ENCODE measurements around the gene MFSD11. TPM values are rescaled to one million over a fixed set of nuclear protein-coding genes. Genes with fewer than 3 reads are reported as not detected.

Gene MFSD11
- total and polyA plus RNA-seq, 2 of the 8 experiments (the other 6 are each of a cell fraction or from before 2014, with no cell fraction given) = 17.7 to 19.8 TPM

DNA sequence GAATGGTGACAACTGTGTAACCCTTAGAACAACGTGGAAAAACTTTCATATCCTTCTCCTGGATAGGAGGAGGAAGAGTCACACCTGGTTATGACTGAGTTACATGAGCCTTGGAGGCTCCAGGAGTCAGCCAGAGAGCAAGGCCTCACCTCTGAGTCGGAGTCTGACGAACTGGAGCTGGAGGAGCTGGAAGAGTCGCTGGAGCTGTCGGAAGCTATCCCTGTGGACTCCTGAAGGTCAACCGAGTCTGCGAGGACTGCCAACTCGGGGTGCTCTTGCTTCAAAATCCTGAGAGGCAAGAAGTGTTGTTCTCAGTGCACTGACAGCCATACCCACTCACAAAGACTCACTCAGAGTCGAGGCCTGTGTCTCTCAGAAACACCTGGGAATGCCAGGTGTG lies 17.7 kb upstream of the MFSD11 start:
- H3K36me3 ChIP-seq (ENCODE audit: control insufficient read depth in 2 of 4, insufficient read depth in 4 of 4, low read length in 3 of 4) = peaks cover 11 to 66% (median 44%) of the 10 kb centered on the region in 4 experiments
- H2BK12ac ChIP-seq (ENCODE audit: low read depth, low read length) = no peak overlapping the region
- H4K91ac ChIP-seq (replicated peaks; ENCODE audit: insufficient read length, low read length) = no peak overlapping the region
- peaks cover 0 to 3% of the 10 kb centered on the region in 2 experiments; a peak in 1 of 4 replicates for H3K79me2 ChIP-seq (ENCODE audit: control insufficient read depth in 1 of 2, insufficient read depth in 2 of 2, low read length in 2 of 2)
- 88% methylated on average over 9 of the region's 9 CpGs; no CpG with 5 or more reads in 1 of the 2 experiments for WGBS, 2 experiments (ENCODE audit: extremely low coverage in 1 of 2, insufficient coverage in 1 of 2, insufficient read length in 1 of 2, insufficient replicate concordance in 2 of 2, low coverage in 1 of 2, low lambda C conversion rate in 2 of 2, missing lambda C conversion rate in 1 of 2)
- no peaks in the 10 kb centered on the region for H3K79me1 ChIP-seq (ENCODE audit: low read depth, low read length)
- H3K9ac ChIP-seq (replicated peaks in 1 of 4; ENCODE audit: extremely low read depth in 1 of 4, low read depth in 3 of 4, low read length in 3 of 4) = no peak overlapping the region
- no peak overlapping the region for H3K14ac ChIP-seq (ENCODE audit: insufficient read length)
- peaks cover 0 to 4% of the 10 kb centered on the region in 2 experiments for H4K20me1 ChIP-seq (replicated peaks in 1 of 2; ENCODE audit: control insufficient read depth in 1 of 2, insufficient read depth in 2 of 2, low read length in 2 of 2)
- no peak overlapping the region for H2AFZ ChIP-seq (ENCODE audit: low read length)
- no peak overlapping the region for H2BK20ac ChIP-seq (ENCODE audit: low read length)
- CTCF ChIA-PET (ENCODE audit: partially characterized antibody) = interaction anchor here (1.7 to 10.2 kb wide), 3 partner anchors 9 to 34 kb away, joined by 4 to 155 read pairs (median 21); partner anchors contain the start of gene MXRA7
- no peak overlapping the region for H2BK15ac ChIP-seq (ENCODE audit: low read length)
- no peak overlapping the region for H4K8ac ChIP-seq (ENCODE audit: extremely low read depth, insufficient read depth, low read length)
- H3K56ac ChIP-seq (replicated peaks; ENCODE audit: insufficient read length, low read depth, low read length) = no peak overlapping the region
- H3K27ac ChIP-seq (ENCODE audit: low read depth, low read length) = no peak overlapping the region
- H3K23me2 ChIP-seq (ENCODE audit: low read depth, low read length) = no peaks in the 10 kb centered on the region
- FAIRE-seq (no peak), DNase-seq (ENCODE audit: low read depth in 1 of 2, low spot score in 2 of 2) (no peak)
- no peaks in the 10 kb centered on the region for H3K9me3 ChIP-seq (ENCODE audit: insufficient read depth in 2 of 2, low read depth in 1 of 2, low read length in 1 of 2)
- no peak overlapping the region for H2BK5ac ChIP-seq (ENCODE audit: low read depth, low read length)
- H3K4me3 ChIP-seq (ENCODE audit: extremely low read depth in 1 of 4, insufficient read depth in 2 of 4, low read depth in 3 of 4, low read length in 4 of 4) = no peak overlapping the region
- no peaks in the 10 kb centered on the region for H3K27me3 ChIP-seq (replicated peaks in 1 of 4; ENCODE audit: control insufficient read depth in 3 of 4, extremely low read depth in 1 of 4, insufficient read depth in 3 of 4, low read length in 3 of 4)
- POLR2A ChIA-PET (ENCODE audit: partially characterized antibody) = interaction anchor here (1.0 to 1.3 kb wide), 2 partner anchors 8 to 12 kb away, joined by 3 to 8 read pairs; no protein-coding TSS in a partner anchor
- no peak overlapping the region for H3K18ac ChIP-seq (ENCODE audit: extremely low read depth, low read length)
- H4K5ac ChIP-seq (ENCODE audit: insufficient read length, low read depth, low read length) = no peak overlapping the region
- H3K23ac ChIP-seq (ENCODE audit: insufficient read length) = no peak overlapping the region
- no peak overlapping the region for H3K4ac ChIP-seq (replicated peaks; ENCODE audit: insufficient read length, low read depth, low read length)
- H3K4me2 ChIP-seq (ENCODE audit: insufficient read depth in 1 of 2, low read depth in 2 of 2, low read length in 2 of 2) = no peak overlapping the region
- no peaks in the 10 kb centered on the region; a peak in 1 of 7 replicates for H3K4me1 ChIP-seq (replicated peaks in 1 of 4; ENCODE audit: control insufficient read depth in 3 of 4, insufficient read depth in 4 of 4, low read length in 3 of 4)
- H2AK5ac ChIP-seq (ENCODE audit: low read depth, low read length) = no peak overlapping the region
- no peak overlapping the region for H2BK120ac ChIP-seq (replicated peaks; ENCODE audit: low read depth, low read length)
- TF ChIP-seq YY1 (IDR thresholded peaks at IDR 0.05; ENCODE audit: low read depth, low read length) (no peak), NANOG (IDR thresholded peaks at IDR 0.05; ENCODE audit: insufficient read depth, low read depth, low read length, poor library complexity, severe bottlenecking) (no peak), SRF (IDR thresholded peaks at IDR 0.05; ENCODE audit: low read depth, low read length) (no peak), KDM5A (IDR thresholded peaks at IDR 0.05; ENCODE audit: low read length) (no peak), POLR2A (IDR thresholded peaks at IDR 0.05; ENCODE audit: control extremely low read depth in 1 of 2, low read depth in 2 of 2, low read length in 2 of 2) (no peak), FOSL1 (IDR thresholded peaks at IDR 0.05; ENCODE audit: insufficient read depth, low read depth, low read length) (no peak), CHD2 (IDR thresholded peaks at IDR 0.05; ENCODE audit: low read length) (no peak), RNF2 (IDR thresholded peaks at IDR 0.05; ENCODE audit: borderline replicate concordance, low read depth, low read length, missing control alignments, poor library complexity, severe bottlenecking) (no peak), SP2 (IDR thresholded peaks at IDR 0.05; ENCODE audit: low read length) (no peak), BACH1 (IDR thresholded peaks at IDR 0.05; ENCODE audit: low read length) (no peak), BCL11A (IDR thresholded peaks at IDR 0.05; ENCODE audit: low read depth in 2 of 2, low read length in 2 of 2) (no peak)
- TF ChIP-seq, protein P1, sequence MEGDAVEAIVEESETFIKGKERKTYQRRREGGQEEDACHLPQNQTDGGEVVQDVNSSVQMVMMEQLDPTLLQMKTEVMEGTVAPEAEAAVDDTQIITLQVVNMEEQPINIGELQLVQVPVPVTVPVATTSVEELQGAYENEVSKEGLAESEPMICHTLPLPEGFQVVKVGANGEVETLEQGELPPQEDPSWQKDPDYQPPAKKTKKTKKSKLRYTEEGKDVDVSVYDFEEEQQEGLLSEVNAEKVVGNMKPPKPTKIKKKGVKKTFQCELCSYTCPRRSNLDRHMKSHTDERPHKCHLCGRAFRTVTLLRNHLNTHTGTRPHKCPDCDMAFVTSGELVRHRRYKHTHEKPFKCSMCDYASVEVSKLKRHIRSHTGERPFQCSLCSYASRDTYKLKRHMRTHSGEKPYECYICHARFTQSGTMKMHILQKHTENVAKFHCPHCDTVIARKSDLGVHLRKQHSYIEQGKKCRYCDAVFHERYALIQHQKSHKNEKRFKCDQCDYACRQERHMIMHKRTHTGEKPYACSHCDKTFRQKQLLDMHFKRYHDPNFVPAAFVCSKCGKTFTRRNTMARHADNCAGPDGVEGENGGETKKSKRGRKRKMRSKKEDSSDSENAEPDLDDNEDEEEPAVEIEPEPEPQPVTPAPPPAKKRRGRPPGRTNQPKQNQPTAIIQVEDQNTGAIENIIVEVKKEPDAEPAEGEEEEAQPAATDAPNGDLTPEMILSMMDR (IDR thresholded peaks at IDR 0.05; ENCODE audit: control extremely low read depth in 1 of 3, insufficient read depth in 1 of 3, low read depth in 1 of 3, low read length in 3 of 3) = no peak
